HG03045 (cell line): Measurements from ENCODE around the gene LY6G5B.
"Not testable (repeated sequence)": the region's sequence is repeated elsewhere in the genome, so short reads cannot be mapped to it uniquely, and the experiment has no call there.

Source experiments
- ATAC-seq: cut with Tn5 transposase; IDR thresholded peaks from one replicate; pipeline ENCODE4 v1.9.1; 2021; ENCODE audit warnings: mild to moderate bottlenecking, moderate library complexity; ENCODE audit not compliant: unreplicated experiment

The LY6G5B gene

GRCh38 chr6:31690231-31691077 lies 20.7 kb downstream of the LY6G5B start:
- no peak for ATAC-seq

DNA sequence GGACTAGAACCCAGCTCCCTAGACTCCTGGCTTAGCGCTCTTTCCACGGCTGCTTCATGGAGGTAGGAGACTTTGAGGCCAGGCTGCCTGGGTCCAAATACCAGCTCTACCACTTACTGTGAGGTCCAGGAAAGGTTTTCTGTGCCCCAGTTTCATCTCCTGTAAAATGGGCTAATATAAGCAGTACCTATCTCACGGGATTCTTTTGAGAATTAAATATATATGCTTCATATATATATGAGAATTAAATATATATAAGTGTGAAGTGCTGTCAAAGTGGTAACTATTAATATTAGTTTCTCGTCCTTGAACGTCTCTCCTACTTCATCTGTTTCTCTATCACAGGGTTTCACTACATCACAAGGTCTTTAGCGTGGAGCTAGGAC lies 21.3 kb downstream of the LY6G5B start:
- ATAC-seq, result no peak

DNA sequence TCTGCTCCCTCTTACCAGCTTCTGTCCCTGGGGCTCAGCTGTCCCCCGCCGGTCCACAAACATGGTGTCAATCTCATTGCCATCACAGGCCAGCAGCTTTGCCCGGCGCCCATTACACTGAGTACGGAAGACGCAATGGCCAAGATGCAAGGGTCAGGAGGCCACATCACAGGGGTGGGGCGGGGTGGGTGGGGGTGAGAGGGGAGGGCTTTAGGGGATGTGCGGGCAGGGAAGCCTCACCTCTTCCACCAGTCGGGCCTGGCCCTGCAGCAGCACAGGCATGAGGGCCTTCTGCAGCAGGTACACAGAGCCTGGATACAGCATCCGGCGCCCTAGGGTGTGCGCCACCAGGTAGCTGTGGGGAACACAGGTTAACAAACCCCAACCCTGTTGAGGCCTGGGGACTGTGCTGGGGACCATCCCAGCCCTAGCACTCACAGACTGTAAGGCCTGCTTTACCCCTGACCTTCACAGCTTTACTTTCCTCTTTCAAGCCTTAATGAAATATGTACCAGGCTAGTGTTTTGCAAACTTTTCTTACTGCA lies 21.9 kb downstream of the LY6G5B start:
- no peak for ATAC-seq

- ATAC-seq, result no peak
Measured at GRCh38 chr6:31692353-31692752, 22.6 kb downstream of the LY6G5B start.

GRCh38 chr6:31692886-31693285 lies 23.1 kb downstream of the LY6G5B start:
- no peak for ATAC-seq

DNA sequence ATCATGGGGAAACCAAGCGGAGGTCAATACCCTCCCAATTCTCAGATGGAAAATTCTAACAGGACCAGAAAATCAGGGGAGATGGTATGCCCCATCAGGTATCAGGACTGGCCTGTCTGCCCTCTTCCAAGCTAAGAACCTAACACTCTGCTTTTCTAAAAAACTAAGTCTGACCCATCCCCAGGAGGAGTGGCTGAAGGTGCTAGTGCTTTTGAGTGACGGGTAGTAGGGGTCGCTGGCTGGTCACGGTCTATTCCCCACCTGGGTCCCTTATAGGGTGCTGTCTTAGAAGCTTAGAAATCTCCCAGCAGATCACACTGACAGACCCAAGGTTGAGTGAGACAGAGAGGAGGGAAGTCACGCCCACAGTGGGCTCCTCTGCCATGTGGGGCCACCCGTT lies 23.8 kb downstream of the LY6G5B start:
- no peak for ATAC-seq

GRCh38 chr6:31697555-31697954 lies 27.8 kb downstream of the LY6G5B start:
- ATAC-seq, result no peak

DNA sequence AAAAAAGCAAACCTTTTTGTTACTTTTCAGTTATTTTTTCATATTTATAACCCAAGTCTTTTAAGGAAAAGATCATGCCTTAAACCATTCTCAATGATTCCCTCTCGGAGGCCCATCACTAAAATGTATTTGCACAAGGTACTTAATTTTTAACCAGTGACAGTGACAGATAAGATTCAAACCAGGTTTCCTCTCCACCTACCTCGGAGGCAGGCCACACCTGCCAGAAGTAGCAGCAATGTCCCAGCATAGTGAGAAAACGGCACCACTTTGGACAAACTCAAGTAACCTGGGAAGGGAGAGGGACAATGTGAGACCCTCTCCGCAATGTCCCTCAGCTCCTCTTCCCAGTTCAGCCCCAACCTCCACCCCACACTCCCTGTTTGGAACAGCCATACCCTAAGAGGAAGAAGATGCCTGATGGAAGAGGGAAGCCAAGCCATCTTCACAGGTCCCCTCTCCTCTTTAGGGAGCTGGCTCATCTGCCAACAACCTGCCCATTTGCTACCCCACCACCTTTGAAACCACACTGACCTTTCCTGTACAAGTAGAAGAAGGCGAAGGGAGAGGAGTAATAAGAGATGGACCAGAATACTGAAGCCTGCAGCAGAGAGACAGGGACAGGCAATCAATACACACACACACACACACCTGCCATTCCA lies 31.1 kb downstream of the LY6G5B start:
- no peak for ATAC-seq

GRCh38 chr6:31701666-31702404 lies 32.1 kb downstream of the LY6G5B start:
- ATAC-seq, result no peak

DNA sequence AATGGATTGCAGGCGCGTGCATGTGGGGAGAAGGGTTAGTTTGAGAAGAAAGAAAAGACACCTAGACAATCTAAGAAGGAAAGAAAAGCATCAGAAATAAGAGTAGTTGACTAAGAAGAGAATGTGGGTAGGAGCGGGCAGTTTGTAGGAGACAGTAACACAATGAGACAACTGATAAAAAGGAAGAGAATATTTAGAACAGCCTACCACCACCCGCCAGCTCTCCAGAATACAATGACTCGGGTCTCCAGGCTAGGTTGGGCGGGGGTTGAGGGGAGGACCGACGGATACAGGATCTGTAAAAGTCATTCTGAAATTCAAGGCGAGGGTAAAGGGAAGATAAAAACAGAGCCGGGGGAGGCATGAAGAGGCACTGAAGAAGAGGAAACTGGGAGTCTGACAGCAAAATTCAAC lies 32.6 kb downstream of the LY6G5B start:
- peak; percentile 3 for ATAC-seq

- ATAC-seq, result peak; percentile 92
Measured at GRCh38 chr6:31702819-31703716, 33.3 kb downstream of the LY6G5B start, which contains the start of gene ABHD16A. ABHD16A (minus strand) TSS chr6:31703324; CDS start chr6:31703281, 43 bp downstream.

DNA sequence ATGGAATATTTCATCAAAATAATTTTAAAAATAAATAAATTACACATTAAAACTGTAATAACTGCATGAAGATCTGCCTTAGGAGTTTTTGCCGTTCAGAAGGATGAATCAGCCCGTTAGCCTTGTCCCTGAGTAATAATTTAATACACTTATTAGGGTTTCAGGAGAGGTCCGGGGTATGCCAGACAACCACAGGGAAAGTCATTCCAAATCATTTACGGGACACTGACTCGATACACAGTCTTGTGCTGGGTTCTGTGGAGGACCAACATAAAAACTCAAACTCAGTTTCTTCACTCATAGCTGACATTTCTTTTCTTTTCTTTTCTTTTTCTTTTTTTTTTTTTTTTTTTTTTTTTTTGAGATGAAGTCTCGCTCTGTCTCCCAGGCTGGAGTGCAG lies 36.2 kb downstream of the LY6G5B start:
- no peak for ATAC-seq

GRCh38 chr6:31706599-31706998 lies 36.8 kb downstream of the LY6G5B start, which contains the start of gene LY6G6F:
LY6G6F (plus strand) TSS chr6:31706866; CDS start chr6:31706907, 41 bp downstream.
- ATAC-seq, result no peak

- ATAC-seq, result no peak
Measured at GRCh38 chr6:31707701-31708100, 37.9 kb downstream of the LY6G5B start.

- ATAC-seq, result no peak
Measured at GRCh38 chr6:31708224-31708623, 38.4 kb downstream of the LY6G5B start.

GRCh38 chr6:31709157-31709556 lies 39.4 kb downstream of the LY6G5B start:
- not testable (repeated sequence) for ATAC-seq

GRCh38 chr6:31710523-31711219 lies 40.9 kb downstream of the LY6G5B start:
- ATAC-seq, result no peak

GRCh38 chr6:31711233-31711632 lies 41.5 kb downstream of the LY6G5B start:
- ATAC-seq, result no peak

DNA sequence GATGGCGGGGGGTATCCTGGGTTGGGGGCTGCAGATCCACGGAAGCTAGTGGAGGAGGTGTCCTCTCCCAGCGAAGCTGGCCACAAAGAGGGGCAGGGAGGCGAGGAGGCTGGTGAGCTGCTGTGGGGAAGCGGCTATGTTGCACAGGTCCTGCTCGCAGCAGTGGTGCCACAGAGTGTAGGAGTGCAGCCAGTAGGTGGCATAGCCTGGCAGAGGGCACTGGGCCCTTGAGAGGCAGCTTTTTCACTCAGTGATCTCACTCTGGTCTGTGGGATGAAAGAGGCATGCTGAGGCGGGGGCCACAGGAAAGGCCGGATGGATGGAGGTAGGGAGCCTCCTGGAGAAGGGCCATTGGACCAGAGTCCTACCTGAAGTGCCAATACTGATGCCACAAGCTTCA lies 42.5 kb downstream of the LY6G5B start:
- ATAC-seq, result no peak

DNA sequence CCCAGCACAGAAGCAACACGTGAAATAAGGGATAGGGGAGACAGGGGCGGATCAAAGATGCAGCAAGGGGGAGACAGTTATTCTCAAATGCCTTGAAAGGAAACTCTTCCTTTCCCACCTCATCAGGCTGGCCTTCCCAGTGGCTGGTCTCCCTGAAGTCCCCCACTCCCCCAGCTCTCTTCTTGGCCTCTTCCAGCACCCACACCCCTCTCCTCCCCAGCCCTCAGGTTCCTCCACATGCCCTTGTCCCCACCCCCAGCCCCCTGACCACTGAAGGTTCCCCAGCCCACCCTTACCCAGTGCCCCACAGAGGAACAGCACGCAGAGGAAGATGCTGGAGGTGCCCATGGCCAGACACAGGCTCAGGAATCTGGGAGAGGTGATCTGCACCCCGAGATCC lies 43.7 kb downstream of the LY6G5B start:
- no peak for ATAC-seq
